H1 (cell line): ENCODE data around the gene ZFP90. TPM values are rescaled to one million over a fixed set of nuclear protein-coding genes. Genes with fewer than 3 reads are reported as not detected.
A peak's percentile ranks its signal among the peaks of the same experiment; 100 is the strongest.

Experiments used
- CTCF ChIA-PET: fragments of 300-600 bp; sonication (Branson Sonifier 250); formaldehyde crosslinking; loops from one replicate; lab custom pipeline; 2021; ENCODE audit not compliant: partially characterized antibody; lab: Charles Lee
- POLR2A ChIA-PET: fragments of 300-600 bp; sonication (Branson Sonifier 250); formaldehyde crosslinking; loops from one replicate; lab custom pipeline; 2021; ENCODE audit warnings: inconsistent platforms; ENCODE audit not compliant: partially characterized antibody; lab: Charles Lee
- DNase-seq, 2 experiments: peaks; one replicate each; pipeline versions ENCODE4 v3.0.0 to v3.0.0-alpha.2; 2010 to 2022; ENCODE audit warnings: low spot score in 2 of 2, low read depth in 1 of 2, mixed read lengths in 1 of 2
- FAIRE-seq: peaks from 2 replicates; lab custom pipeline; 2011; peaks lifted over from hg19 to GRCh38; lab: Jason Lieb, UNC
- H2AFZ ChIP-seq: 2 replicates; pipeline ENCODE4 v1.8.1; 2012; ENCODE audit warnings: low read length, inconsistent platforms
- H2AK5ac ChIP-seq: 2 replicates; pipeline ENCODE4 v1.6.1; 2013; ENCODE audit warnings: low read depth, low read length
- H2BK120ac ChIP-seq: replicated peaks from 2 replicates; pipeline ENCODE3; 2013; ENCODE audit warnings: low read depth, low read length, inconsistent platforms
- H2BK12ac ChIP-seq: 2 replicates; pipeline ENCODE4 v1.6.1; 2013; ENCODE audit warnings: low read depth, low read length
- H2BK15ac ChIP-seq: 2 replicates; pipeline ENCODE4 v1.6.1; 2013; ENCODE audit warnings: low read length
- H2BK20ac ChIP-seq: 2 replicates; pipeline ENCODE4 v1.6.1; 2013; ENCODE audit warnings: low read length
- H2BK5ac ChIP-seq: 2 replicates; pipeline ENCODE4 v1.6.1; 2013; ENCODE audit warnings: low read depth, low read length
- H3K14ac ChIP-seq: 2 replicates; pipeline ENCODE4 v1.6.1; 2013; ENCODE audit warnings: inconsistent platforms; ENCODE audit not compliant: insufficient read length
- H3K18ac ChIP-seq: 2 replicates; pipeline ENCODE4 v1.6.1; 2013; ENCODE audit warnings: low read length; ENCODE audit errors: extremely low read depth
- H3K23ac ChIP-seq: 2 replicates; pipeline ENCODE4 v1.6.1; 2013; ENCODE audit warnings: inconsistent platforms; ENCODE audit not compliant: insufficient read length
- H3K23me2 ChIP-seq: 2 replicates; pipeline ENCODE4 v1.6.1; 2013; ENCODE audit warnings: low read depth, low read length
- H3K27ac ChIP-seq: 2 replicates; pipeline ENCODE4 v1.6.1; 2011; ENCODE audit warnings: low read depth, low read length, inconsistent platforms
- H3K27me3 ChIP-seq, 4 experiments: replicated peaks in 1 of 4; 1 replicate in 1 of 4; 2 replicates in 3 of 4; pipeline versions ENCODE4 v1.6.1 to v1.8.1; 2011 to 2013; ENCODE audit warnings: low read length in 3 of 4, mild to moderate bottlenecking in 3 of 4, inconsistent platforms in 2 of 4, mixed read lengths in 2 of 4, moderate library complexity in 1 of 4; ENCODE audit not compliant: control insufficient read depth in 3 of 4, insufficient read depth in 3 of 4; ENCODE audit errors: extremely low read depth in 1 of 4
- H3K36me3 ChIP-seq, 4 experiments: 2 replicates each; pipeline versions ENCODE4 v1.6.1 to v1.8.1; 2011 to 2013; ENCODE audit warnings: mild to moderate bottlenecking in 4 of 4, low read length in 3 of 4, moderate library complexity in 2 of 4, control low read depth in 1 of 4, inconsistent platforms in 1 of 4; ENCODE audit not compliant: insufficient read depth in 4 of 4, control insufficient read depth in 2 of 4
- H3K4ac ChIP-seq: replicated peaks from 2 replicates; pipeline ENCODE3; 2013; ENCODE audit warnings: low read length, low read depth, mixed read lengths, inconsistent platforms; ENCODE audit not compliant: insufficient read length
- H3K4me1 ChIP-seq, 4 experiments: replicated peaks in 1 of 4; 1 replicate in 1 of 4; 2 replicates in 3 of 4; pipeline versions ENCODE4 v1.6.1 to v1.8.1; 2011 to 2013; ENCODE audit warnings: low read length in 3 of 4, inconsistent platforms in 2 of 4, mixed read lengths in 1 of 4; ENCODE audit not compliant: insufficient read depth in 4 of 4, control insufficient read depth in 3 of 4
- H3K4me2 ChIP-seq, 2 experiments: 2 replicates each; pipeline versions ENCODE4 v1.6.1 to v1.8.1; 2011 to 2013; ENCODE audit warnings: low read depth in 2 of 2, low read length in 2 of 2, control low read depth in 1 of 2, inconsistent platforms in 1 of 2, mild to moderate bottlenecking in 1 of 2; ENCODE audit not compliant: insufficient read depth in 1 of 2
- H3K4me3 ChIP-seq, 4 experiments: fragments of 200-600, 300-600 bp in 1 of 4; sonication (generic), shearing (Covaris generic), sonication (Bioruptor Twin) in 1 of 4; 2 replicates each; pipeline versions ENCODE4 v1.5.1 to v1.8.1; 2011 to 2016; ENCODE audit warnings: low read length in 4 of 4, low read depth in 3 of 4, control low read depth in 2 of 4, inconsistent platforms in 2 of 4, mild to moderate bottlenecking in 2 of 4, mixed read lengths in 1 of 4, moderate library complexity in 1 of 4; ENCODE audit not compliant: insufficient read depth in 2 of 4; ENCODE audit errors: extremely low read depth in 1 of 4
- H3K56ac ChIP-seq: replicated peaks from 2 replicates; pipeline ENCODE3; 2013; ENCODE audit warnings: low read depth, mild to moderate bottlenecking, mixed read lengths, low read length, inconsistent platforms; ENCODE audit not compliant: insufficient read length
- H3K79me1 ChIP-seq: 2 replicates; pipeline ENCODE4 v1.6.1; 2013; ENCODE audit warnings: low read depth, low read length, control low read depth
- H3K79me2 ChIP-seq, 2 experiments: 2 replicates each; pipeline versions ENCODE4 v1.6.1 to v1.8.1; 2012 to 2013; ENCODE audit warnings: low read length in 2 of 2, mild to moderate bottlenecking in 2 of 2, inconsistent platforms in 1 of 2; ENCODE audit not compliant: insufficient read depth in 2 of 2, control insufficient read depth in 1 of 2
- H3K9ac ChIP-seq, 4 experiments: replicated peaks in 1 of 4; 1 replicate in 1 of 4; 2 replicates in 3 of 4; pipeline versions ENCODE4 v1.6.1 to v1.8.1; 2011 to 2013; ENCODE audit warnings: low read depth in 3 of 4, low read length in 3 of 4, control low read depth in 2 of 4, mild to moderate bottlenecking in 2 of 4, moderate library complexity in 2 of 4, inconsistent platforms in 1 of 4; ENCODE audit errors: extremely low read depth in 1 of 4
- H3K9me3 ChIP-seq, 2 experiments: 2 replicates each; pipeline versions ENCODE4 v1.6.1 to v1.8.1; 2012 to 2013; ENCODE audit warnings: mild to moderate bottlenecking in 2 of 2, moderate library complexity in 2 of 2, control low read depth in 1 of 2, inconsistent platforms in 1 of 2, low read depth in 1 of 2, low read length in 1 of 2, mixed read lengths in 1 of 2; ENCODE audit not compliant: insufficient read depth in 2 of 2
- H4K20me1 ChIP-seq, 2 experiments: replicated peaks in 1 of 2; 2 replicates each; pipeline versions ENCODE3 to v1.8.1; 2011 to 2013; ENCODE audit warnings: inconsistent platforms in 2 of 2, low read length in 2 of 2, mild to moderate bottlenecking in 1 of 2; ENCODE audit not compliant: insufficient read depth in 2 of 2, control insufficient read depth in 1 of 2
- H4K5ac ChIP-seq: 2 replicates; pipeline ENCODE4 v1.6.1; 2013; ENCODE audit warnings: low read length, low read depth, mixed read lengths, inconsistent platforms; ENCODE audit not compliant: insufficient read length
- H4K8ac ChIP-seq: 2 replicates; pipeline ENCODE4 v1.8.0; 2013; ENCODE audit warnings: mild to moderate bottlenecking, moderate library complexity, low read length, inconsistent platforms; ENCODE audit not compliant: insufficient read depth; ENCODE audit errors: extremely low read depth
- H4K91ac ChIP-seq: replicated peaks from 2 replicates; pipeline ENCODE3; 2013; ENCODE audit warnings: low read length, mixed read lengths, inconsistent platforms; ENCODE audit not compliant: insufficient read length
- BRCA1 ChIP-seq: IDR thresholded peaks from 2 replicates; pipeline ENCODE4 v1.6.1; 2012; ENCODE audit warnings: low read depth, low read length, improper control_type of control experiment
- POLR2AphosphoS5 ChIP-seq: IDR thresholded peaks from 2 replicates; pipeline ENCODE4 v1.6.1; 2011; ENCODE audit warnings: low read depth, low read length
- RXRA ChIP-seq: IDR thresholded peaks from 2 replicates; pipeline ENCODE4 v1.6.1; 2011; ENCODE audit warnings: low read depth, mild to moderate bottlenecking, low read length, moderate library complexity; ENCODE audit not compliant: insufficient read depth
- WGBS, 2 experiments: shearing (Covaris generic) in 1 of 2; methylation state at CpG; one replicate each; pipeline versions ENCODE4 v1.1.6 to v1.1.7; 2013 to 2015; ENCODE audit warnings: low lambda C conversion rate in 2 of 2, mixed read lengths in 2 of 2, inconsistent platforms in 1 of 2, low coverage in 1 of 2, missing lambda C conversion rate in 1 of 2; ENCODE audit not compliant: insufficient replicate concordance in 2 of 2, insufficient coverage in 1 of 2, insufficient read length in 1 of 2; ENCODE audit errors: extremely low coverage in 1 of 2, missing lambda C conversion rate in 1 of 2; 5-methylcytosine and 5-hydroxymethylcytosine counted together
- polyA plus RNA-seq, 7 experiments: library from polyadenylated mRNA; depleted of rRNA in 3 of 7; stranded (reverse) in 5 of 7; unstranded in 2 of 7; fragments of >200 nt in 5 of 7; fragments of 200-250 nt in 2 of 7; gene quantifications; 1 replicate in 5 of 7; 2 replicates in 1 of 7; 4 replicates in 1 of 7; pipeline versions ENCODE4 v1.2.1 to v1.2.3, GENCODE V29; 2011 to 2013; ENCODE audit warnings: missing spikeins in 2 of 7, mixed read lengths in 2 of 7
- total RNA-seq: library from RNA; stranded (reverse); fragmentation: NEBNext Ultra II Directional; extraction: Animal tissue kit (Norgen Biotek cat#: 25700); gene quantifications from 2 replicates; pipeline ENCODE4 v1.2.1, GENCODE V29; 2021

ZFP90 gene
- total and polyA plus RNA-seq, 2 of the 8 experiments (the other 6 are each of a cell fraction or from before 2014, with no cell fraction given) = 10.3 to 19.1 TPM

DNA sequence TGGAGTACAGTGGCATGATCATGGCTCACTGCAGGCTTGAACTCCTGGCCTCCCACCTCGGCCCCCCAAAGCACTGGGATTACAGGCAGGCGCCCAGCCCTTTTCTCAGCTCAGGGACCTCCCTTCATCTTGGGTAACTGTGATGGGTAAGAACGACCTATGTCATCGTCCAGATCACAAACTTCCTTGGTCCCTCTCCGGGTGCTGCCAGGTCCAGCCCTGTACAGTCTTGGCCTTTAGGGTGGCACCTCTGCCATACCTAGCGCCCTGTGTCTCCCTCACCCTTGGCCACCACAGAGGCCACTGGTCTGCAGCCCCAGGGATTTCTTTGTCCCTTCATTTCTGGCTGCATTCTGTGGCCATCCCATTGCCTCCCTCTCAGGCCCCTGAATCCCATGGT is 29.7 kb upstream of the ZFP90 start:
- Histone ChIP-seq H2BK20ac (no peak overlapping the region), H3K23me2 (0 out of 2 replicates have a peak, but pooled peaks cover 2% of the 10 kb centered on the region), H3K14ac (no peak overlapping the region), H3K79me1 (no peaks in the 10 kb centered on the region), H4K5ac (no peak overlapping the region), H3K4ac (no peak overlapping the region), H3K18ac (no peak overlapping the region; the same call in 1 of the 2 replicates), H3K4me3 (no peak overlapping the region), H2AFZ (no peak overlapping the region), H3K9ac (no peak overlapping the region), H3K27me3 (peaks cover 0 to 3% (median 0%) of the 10 kb centered on the region in 4 experiments; a peak in 2 of 7 replicates), H2BK12ac (no peak overlapping the region), H4K20me1 (no peaks in the 10 kb centered on the region), H3K36me3 (no peaks in the 10 kb centered on the region), H3K56ac (no peak overlapping the region), H2AK5ac (no peak overlapping the region), H3K27ac (no peak overlapping the region), H4K91ac (no peak overlapping the region), H3K23ac (no peak overlapping the region), H2BK15ac (no peak overlapping the region), H2BK120ac (no peak overlapping the region), H4K8ac (peak overlapping the region; percentile 45; the same call in 1 of the 2 replicates), H3K9me3 (no peaks in the 10 kb centered on the region), H2BK5ac (no peak overlapping the region), H3K79me2 (no peaks in the 10 kb centered on the region), H3K4me1 (no peaks in the 10 kb centered on the region), H3K4me2 (0 out of 4 replicates have a peak overlapping the region, but pooled peaks of 1 of the 2 experiments have one; percentile 5)
- ChIA-PET POLR2A (no interaction called here), CTCF (interaction anchor here (0.6 to 10.2 kb wide), 44 partner anchors 8 to 1772 kb away, joined by 3 to 136 read pairs (median 4); partner anchors contain the start of gene SMPD3)
- DNase-seq = no peak
- WGBS, 2 experiments = 94% methylated on average over 6 of the region's 6 CpGs; no CpG with 5 or more reads in 1 of the 2 experiments
- no peak for FAIRE-seq
- TF ChIP-seq RXRA = no peak
- TF ChIP-seq BRCA1 = no peak
- TF ChIP-seq POLR2AphosphoS5 = no peak
